HCT116 (cell line): Measurements from ENCODE around the gene EPYC. TPM values are rescaled to one million over a fixed set of nuclear protein-coding genes. Genes with fewer than 3 reads are reported as not detected.

Experiments used
- ATAC-seq: fragments of 200-7000 bp; cut with Tn5 transposase; 2 replicates; pipeline ENCODE4 v1.9.1; 2020; ENCODE audit warnings: mild to moderate bottlenecking, moderate library complexity
- BruUV-seq: library from RNA; stranded (reverse); fragments of 400-500 nt; replicated peaks from 2 replicates; lab custom pipeline; 2021; lab: Mats Ljungman, UMichigan
- CTCF ChIA-PET: fragments of 300-600 bp; sonication (Branson Sonifier 250); formaldehyde crosslinking; loops from one replicate; lab custom pipeline; 2021; ENCODE audit warnings: antibody characterized with exemption; lab: Charles Lee
- POLR2A ChIA-PET: fragments of 300-600, 350-600 bp; sonication (Branson Sonifier 250); formaldehyde crosslinking; loops from one replicate; lab custom pipeline; 2021; ENCODE audit warnings: antibody characterized with exemption; lab: Charles Lee
- RAD21 ChIA-PET, 2 experiments: fragments of 300-600 bp; sonication (Branson Sonifier 250); formaldehyde crosslinking; loops; one replicate each; lab custom pipeline; 2023; ENCODE audit warnings: low total read pairs in 2 of 2; ENCODE audit not compliant: uncharacterized antibody in 2 of 2, unreplicated experiment in 2 of 2, low non-redundant PET in 1 of 2; lab: Charles Lee
- DNase-seq: peaks from one replicate; pipeline ENCODE4 v3.0.0-alpha.2; 2010; ENCODE audit warnings: low read depth, low spot score
- H2AFZ ChIP-seq: fragments of 200-600 bp; shearing (Covaris generic), sonication (generic); 2 replicates; pipeline ENCODE4 v1.6.1; 2017; ENCODE audit warnings: low read depth, mixed run types, mixed read lengths, antibody characterized with exemption, low read length; ENCODE audit not compliant: poor library complexity, severe bottlenecking
- H3K27ac ChIP-seq: 2 replicates; pipeline ENCODE4 v1.5.1; 2012; ENCODE audit warnings: low read depth, low read length
- H3K27me3 ChIP-seq: fragments of 200-600 bp; sonication (generic); 2 replicates; pipeline ENCODE4 v1.6.1; 2016; ENCODE audit warnings: mixed run types, low read length, mixed read lengths; ENCODE audit not compliant: insufficient read depth
- H3K36me3 ChIP-seq, 2 experiments: fragments of 200-500 bp in 1 of 2; fragments of 200-600 bp in 1 of 2; sonication (Bioruptor generic) in 1 of 2; sonication (generic) in 1 of 2; 2 replicates each; pipeline versions ENCODE4 v1.5.1 to v1.6.1; 2014 to 2016; ENCODE audit warnings: low read length in 2 of 2, inconsistent platforms in 1 of 2, mixed read lengths in 1 of 2, mixed run types in 1 of 2; ENCODE audit not compliant: insufficient read depth in 2 of 2, control insufficient read depth in 1 of 2
- H3K4me1 ChIP-seq, 2 experiments: fragments of 200-600 bp in 1 of 2; sonication (generic) in 1 of 2; 2 replicates each; pipeline versions ENCODE4 v1.5.1 to v1.6.1; 2012 to 2017; ENCODE audit warnings: low read length in 2 of 2, inconsistent platforms in 1 of 2, mild to moderate bottlenecking in 1 of 2, mixed read lengths in 1 of 2, mixed run types in 1 of 2, moderate library complexity in 1 of 2; ENCODE audit not compliant: insufficient read depth in 2 of 2, control insufficient read depth in 1 of 2
- H3K4me2 ChIP-seq: fragments of 200-600 bp; sonication (generic); 2 replicates; pipeline ENCODE4 v1.6.1; 2017; ENCODE audit warnings: mixed run types, low read length, mixed read lengths
- H3K4me3 ChIP-seq, 2 experiments: fragments of 200-600 bp in 1 of 2; sonication (generic) in 1 of 2; replicated peaks in 1 of 2; 2 replicates each; pipeline ENCODE4 v1.5.1; 2011 to 2016; ENCODE audit warnings: low read length in 2 of 2, control low read depth in 1 of 2, low read depth in 1 of 2, mild to moderate bottlenecking in 1 of 2, mixed read lengths in 1 of 2, mixed run types in 1 of 2
- H3K79me2 ChIP-seq: fragments of 200-600 bp; sonication (generic); 2 replicates; pipeline ENCODE4 v1.6.1; 2017; ENCODE audit warnings: mild to moderate bottlenecking, mixed run types, low read length, moderate library complexity, mixed read lengths; ENCODE audit not compliant: insufficient read depth
- H3K9ac ChIP-seq: fragments of 200-600 bp; sonication (generic); 2 replicates; pipeline ENCODE4 v1.6.1; 2016; ENCODE audit warnings: low read length, mixed read lengths
- H3K9me2 ChIP-seq: fragments of 200-600 bp; sonication (generic), shearing (Covaris generic); 2 replicates; pipeline ENCODE4 v1.6.1; 2017; ENCODE audit warnings: mixed run types, mild to moderate bottlenecking, moderate library complexity; ENCODE audit not compliant: insufficient read depth
- H3K9me3 ChIP-seq, 2 experiments: fragments of 200-500 bp in 1 of 2; fragments of 200-600 bp in 1 of 2; sonication (Bioruptor generic) in 1 of 2; sonication (generic) in 1 of 2; 2 replicates each; pipeline ENCODE4 v1.6.1; 2014 to 2017; ENCODE audit warnings: low read length in 2 of 2, mixed read lengths in 2 of 2, inconsistent platforms in 1 of 2, low read depth in 1 of 2, mild to moderate bottlenecking in 1 of 2, mixed run types in 1 of 2, moderate library complexity in 1 of 2; ENCODE audit not compliant: control insufficient read depth in 1 of 2, insufficient read depth in 1 of 2
- H4K20me1 ChIP-seq: fragments of 200-600 bp; sonication (generic), shearing (Covaris generic); 2 replicates; pipeline ENCODE4 v1.6.1; 2017; ENCODE audit warnings: mixed run types, mild to moderate bottlenecking, moderate library complexity; ENCODE audit not compliant: insufficient read depth
- JUND ChIP-seq: IDR thresholded peaks from 2 replicates; pipeline ENCODE4 v1.6.1; 2012
- RAD21 ChIP-seq: IDR thresholded peaks from 2 replicates; pipeline ENCODE4 v1.6.1; 2012; ENCODE audit warnings: low read depth, mild to moderate bottlenecking
- SRF ChIP-seq: IDR thresholded peaks from 2 replicates; pipeline ENCODE4 v1.6.1; 2012; ENCODE audit warnings: low read depth
- intact Hi-C: fragments of 100-400 bp; cut with micrococcal nuclease; formaldehyde crosslinking; loops from 2 replicates; pipeline ENCODE4 v1.10.0; 2022
- total RNA-seq: library from RNA; stranded (reverse); gene quantifications from one replicate; pipeline ENCODE4 v1.2.1, GENCODE V29; 2021; ENCODE audit not compliant: unreplicated experiment
- TF ChIP-seq, protein P1 (sequence below): IDR thresholded peaks from 2 replicates; pipeline ENCODE4 v1.6.1; 2011; ENCODE audit warnings: mild to moderate bottlenecking, low read length, moderate library complexity; ENCODE audit not compliant: insufficient replicate concordance; ENCODE audit errors: extremely low read depth
- TF ChIP-seq, protein P2 (sequence below): IDR thresholded peaks from 2 replicates; pipeline ENCODE4 v1.6.1; 2012; ENCODE audit warnings: low read depth
- TF ChIP-seq, protein P3 (sequence below): IDR thresholded peaks from 2 replicates; pipeline ENCODE4 v1.6.1; 2012

Gene EPYC
- total RNA-seq, 1 experiment from 2014 or later: not detected

DNA sequence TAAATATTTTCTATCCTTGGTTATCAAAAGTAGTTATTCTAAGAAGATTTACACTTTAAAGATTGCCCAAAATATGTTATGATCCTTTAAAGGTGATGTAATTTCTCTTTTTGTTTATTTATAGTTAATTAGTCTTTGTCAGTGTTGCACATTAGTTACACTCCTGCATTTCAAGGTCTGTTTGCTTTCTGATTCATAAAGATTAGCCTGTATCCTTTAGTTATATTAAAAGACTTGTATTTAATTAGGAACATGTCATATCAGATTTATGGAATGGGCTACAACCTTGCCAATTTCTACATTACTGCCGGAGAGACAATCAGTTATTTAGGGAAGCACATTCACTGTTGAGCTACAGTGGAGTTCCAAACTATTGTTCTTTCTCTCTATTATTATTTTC is 3.5 kb downstream of the EPYC start:
- no peak for DNase-seq
- Histone ChIP-seq H4K20me1 (no peaks in the 10 kb centered on the region), H3K36me3 (no peaks in the 10 kb centered on the region), H3K4me2 (no peak overlapping the region), H3K9me3 (no peaks in the 10 kb centered on the region), H3K4me1 (no peaks in the 10 kb centered on the region), H2AFZ (no peak overlapping the region), H3K4me3 (no peak overlapping the region), H3K27me3 (no peaks in the 10 kb centered on the region), H3K9ac (no peak overlapping the region), H3K9me2 (no peaks in the 10 kb centered on the region), H3K79me2 (no peaks in the 10 kb centered on the region), H3K27ac (no peak overlapping the region)
- RAD21 ChIA-PET: no interaction called here
- POLR2A ChIA-PET: no interaction called here
- intact Hi-C loops: no loop called here
- ATAC-seq: no peak
- CTCF ChIA-PET: no interaction called here
- TF ChIP-seq, protein P1, sequence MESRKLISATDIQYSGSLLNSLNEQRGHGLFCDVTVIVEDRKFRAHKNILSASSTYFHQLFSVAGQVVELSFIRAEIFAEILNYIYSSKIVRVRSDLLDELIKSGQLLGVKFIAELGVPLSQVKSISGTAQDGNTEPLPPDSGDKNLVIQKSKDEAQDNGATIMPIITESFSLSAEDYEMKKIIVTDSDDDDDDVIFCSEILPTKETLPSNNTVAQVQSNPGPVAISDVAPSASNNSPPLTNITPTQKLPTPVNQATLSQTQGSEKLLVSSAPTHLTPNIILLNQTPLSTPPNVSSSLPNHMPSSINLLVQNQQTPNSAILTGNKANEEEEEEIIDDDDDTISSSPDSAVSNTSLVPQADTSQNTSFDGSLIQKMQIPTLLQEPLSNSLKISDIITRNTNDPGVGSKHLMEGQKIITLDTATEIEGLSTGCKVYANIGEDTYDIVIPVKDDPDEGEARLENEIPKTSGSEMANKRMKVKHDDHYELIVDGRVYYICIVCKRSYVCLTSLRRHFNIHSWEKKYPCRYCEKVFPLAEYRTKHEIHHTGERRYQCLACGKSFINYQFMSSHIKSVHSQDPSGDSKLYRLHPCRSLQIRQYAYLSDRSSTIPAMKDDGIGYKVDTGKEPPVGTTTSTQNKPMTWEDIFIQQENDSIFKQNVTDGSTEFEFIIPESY: no peak
- TF ChIP-seq, protein P2, sequence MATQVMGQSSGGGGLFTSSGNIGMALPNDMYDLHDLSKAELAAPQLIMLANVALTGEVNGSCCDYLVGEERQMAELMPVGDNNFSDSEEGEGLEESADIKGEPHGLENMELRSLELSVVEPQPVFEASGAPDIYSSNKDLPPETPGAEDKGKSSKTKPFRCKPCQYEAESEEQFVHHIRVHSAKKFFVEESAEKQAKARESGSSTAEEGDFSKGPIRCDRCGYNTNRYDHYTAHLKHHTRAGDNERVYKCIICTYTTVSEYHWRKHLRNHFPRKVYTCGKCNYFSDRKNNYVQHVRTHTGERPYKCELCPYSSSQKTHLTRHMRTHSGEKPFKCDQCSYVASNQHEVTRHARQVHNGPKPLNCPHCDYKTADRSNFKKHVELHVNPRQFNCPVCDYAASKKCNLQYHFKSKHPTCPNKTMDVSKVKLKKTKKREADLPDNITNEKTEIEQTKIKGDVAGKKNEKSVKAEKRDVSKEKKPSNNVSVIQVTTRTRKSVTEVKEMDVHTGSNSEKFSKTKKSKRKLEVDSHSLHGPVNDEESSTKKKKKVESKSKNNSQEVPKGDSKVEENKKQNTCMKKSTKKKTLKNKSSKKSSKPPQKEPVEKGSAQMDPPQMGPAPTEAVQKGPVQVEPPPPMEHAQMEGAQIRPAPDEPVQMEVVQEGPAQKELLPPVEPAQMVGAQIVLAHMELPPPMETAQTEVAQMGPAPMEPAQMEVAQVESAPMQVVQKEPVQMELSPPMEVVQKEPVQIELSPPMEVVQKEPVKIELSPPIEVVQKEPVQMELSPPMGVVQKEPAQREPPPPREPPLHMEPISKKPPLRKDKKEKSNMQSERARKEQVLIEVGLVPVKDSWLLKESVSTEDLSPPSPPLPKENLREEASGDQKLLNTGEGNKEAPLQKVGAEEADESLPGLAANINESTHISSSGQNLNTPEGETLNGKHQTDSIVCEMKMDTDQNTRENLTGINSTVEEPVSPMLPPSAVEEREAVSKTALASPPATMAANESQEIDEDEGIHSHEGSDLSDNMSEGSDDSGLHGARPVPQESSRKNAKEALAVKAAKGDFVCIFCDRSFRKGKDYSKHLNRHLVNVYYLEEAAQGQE: no peak
- TF ChIP-seq SRF: no peak
- no peak for TF ChIP-seq RAD21
- TF ChIP-seq JUND: no peak
- TF ChIP-seq, protein P3, sequence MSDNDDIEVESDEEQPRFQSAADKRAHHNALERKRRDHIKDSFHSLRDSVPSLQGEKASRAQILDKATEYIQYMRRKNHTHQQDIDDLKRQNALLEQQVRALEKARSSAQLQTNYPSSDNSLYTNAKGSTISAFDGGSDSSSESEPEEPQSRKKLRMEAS: no peak
- BruUV-seq: no TSS peak
